Measurements from ENCODE around the gene SUMO3. TPM values are rescaled to one million over a fixed set of nuclear protein-coding genes. Genes with fewer than 3 reads are reported as not detected.

Gene SUMO3
- total RNA-seq, 1 donor, result 102 TPM

GRCh38 chr21:44829507-44830092, 11.7 kb upstream of the SUMO3 start:
- H3K4me3 ChIP-seq (ENCODE audit: low read depth, low read length), result no peak overlapping the region
- DNase-seq (ENCODE audit: low read depth), result no peak
- TF ChIP-seq, protein P1, sequence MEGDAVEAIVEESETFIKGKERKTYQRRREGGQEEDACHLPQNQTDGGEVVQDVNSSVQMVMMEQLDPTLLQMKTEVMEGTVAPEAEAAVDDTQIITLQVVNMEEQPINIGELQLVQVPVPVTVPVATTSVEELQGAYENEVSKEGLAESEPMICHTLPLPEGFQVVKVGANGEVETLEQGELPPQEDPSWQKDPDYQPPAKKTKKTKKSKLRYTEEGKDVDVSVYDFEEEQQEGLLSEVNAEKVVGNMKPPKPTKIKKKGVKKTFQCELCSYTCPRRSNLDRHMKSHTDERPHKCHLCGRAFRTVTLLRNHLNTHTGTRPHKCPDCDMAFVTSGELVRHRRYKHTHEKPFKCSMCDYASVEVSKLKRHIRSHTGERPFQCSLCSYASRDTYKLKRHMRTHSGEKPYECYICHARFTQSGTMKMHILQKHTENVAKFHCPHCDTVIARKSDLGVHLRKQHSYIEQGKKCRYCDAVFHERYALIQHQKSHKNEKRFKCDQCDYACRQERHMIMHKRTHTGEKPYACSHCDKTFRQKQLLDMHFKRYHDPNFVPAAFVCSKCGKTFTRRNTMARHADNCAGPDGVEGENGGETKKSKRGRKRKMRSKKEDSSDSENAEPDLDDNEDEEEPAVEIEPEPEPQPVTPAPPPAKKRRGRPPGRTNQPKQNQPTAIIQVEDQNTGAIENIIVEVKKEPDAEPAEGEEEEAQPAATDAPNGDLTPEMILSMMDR (IDR thresholded peaks at IDR 0.05; ENCODE audit: insufficient read depth, low read depth, low read length), result no peak

DNA sequence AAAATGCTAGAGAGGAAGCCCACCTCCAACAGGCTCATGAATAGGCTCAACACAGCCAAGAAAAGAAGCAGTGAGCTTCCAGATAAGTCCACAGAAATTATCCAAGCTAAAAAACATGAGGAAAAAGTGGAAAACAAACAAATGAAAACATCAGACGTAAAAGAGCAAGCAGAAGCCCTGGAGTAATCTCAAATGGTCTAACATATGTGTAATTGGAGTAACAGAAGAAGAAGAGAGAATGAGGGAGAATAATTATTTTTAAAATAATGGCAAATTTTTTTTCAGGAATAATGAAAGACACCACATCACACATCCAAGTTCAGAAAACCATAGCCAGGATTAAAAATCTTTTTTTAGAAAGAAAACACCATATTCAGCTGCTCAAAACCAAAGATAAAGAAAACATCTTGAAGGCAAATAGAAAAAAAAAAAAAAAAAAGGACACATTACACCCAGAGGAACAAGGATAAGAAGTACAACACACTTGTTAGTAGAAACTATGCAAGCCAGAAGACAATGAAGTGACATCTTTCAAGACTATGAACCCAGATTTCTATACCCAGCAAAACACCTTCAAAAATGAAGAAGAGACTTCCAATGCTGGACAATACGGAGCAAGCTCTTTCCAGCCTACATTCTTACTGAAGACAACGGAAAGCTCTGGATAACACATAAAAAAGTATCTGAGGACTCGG, 10.6 kb upstream of the SUMO3 start:
- TF ChIP-seq, protein P1 (IDR thresholded peaks at IDR 0.05; ENCODE audit: insufficient read depth, low read depth, low read length), result no peak
- H3K4me3 ChIP-seq (ENCODE audit: low read depth, low read length), result no peak overlapping the region
- DNase-seq (ENCODE audit: low read depth), result peak; percentile 1

GRCh38 chr21:44823179-44823660, 5.4 kb upstream of the SUMO3 start:
- DNase-seq (ENCODE audit: low read depth), result no peak
- TF ChIP-seq, protein P1 (IDR thresholded peaks at IDR 0.05; ENCODE audit: insufficient read depth, low read depth, low read length), result no peak
- no peak overlapping the region for H3K4me3 ChIP-seq (ENCODE audit: low read depth, low read length)

DNA sequence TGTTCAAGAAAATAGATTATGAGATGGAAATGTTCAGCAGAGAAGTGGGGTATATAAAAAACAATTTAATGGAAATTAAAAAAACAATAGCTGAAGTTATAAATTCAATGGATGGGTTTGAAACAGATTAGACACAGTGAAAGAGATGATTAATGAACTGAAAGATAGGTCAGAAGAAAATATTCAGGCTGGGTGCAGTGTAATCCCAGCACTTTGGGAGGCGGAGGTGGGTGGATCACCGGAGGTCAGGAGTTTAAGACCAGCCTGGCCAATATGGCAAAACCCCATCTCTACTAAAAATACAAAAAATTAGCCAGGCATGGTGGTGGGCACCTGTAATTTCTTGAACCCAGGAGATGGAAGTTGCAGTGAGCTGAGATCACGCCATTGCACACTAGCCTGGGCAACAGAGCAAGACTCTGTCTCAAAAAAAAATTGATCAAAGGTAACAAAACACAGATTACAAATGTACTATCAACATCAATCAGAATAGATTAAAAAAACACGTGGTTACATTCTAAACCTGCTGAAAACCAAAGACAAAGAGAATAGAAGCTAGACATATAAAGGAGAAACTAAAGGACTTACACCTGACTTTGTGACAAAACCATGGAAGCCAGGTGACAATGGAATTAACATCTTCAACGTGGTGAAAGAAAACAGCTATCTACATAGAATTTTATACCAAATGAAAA, 4.8 kb upstream of the SUMO3 start:
- TF ChIP-seq, protein P1 (IDR thresholded peaks at IDR 0.05; ENCODE audit: insufficient read depth, low read depth, low read length), result no peak
- no peak for DNase-seq (ENCODE audit: low read depth)
- no peak overlapping the region for H3K4me3 ChIP-seq (ENCODE audit: low read depth, low read length)

- DNase-seq (ENCODE audit: low read depth), result peak; percentile 22
- TF ChIP-seq, protein P1 (IDR thresholded peaks at IDR 0.05; ENCODE audit: insufficient read depth, low read depth, low read length), result no peak
Observed at GRCh38 chr21:44820851-44821250, 3.0 kb upstream of the SUMO3 start.

DNA sequence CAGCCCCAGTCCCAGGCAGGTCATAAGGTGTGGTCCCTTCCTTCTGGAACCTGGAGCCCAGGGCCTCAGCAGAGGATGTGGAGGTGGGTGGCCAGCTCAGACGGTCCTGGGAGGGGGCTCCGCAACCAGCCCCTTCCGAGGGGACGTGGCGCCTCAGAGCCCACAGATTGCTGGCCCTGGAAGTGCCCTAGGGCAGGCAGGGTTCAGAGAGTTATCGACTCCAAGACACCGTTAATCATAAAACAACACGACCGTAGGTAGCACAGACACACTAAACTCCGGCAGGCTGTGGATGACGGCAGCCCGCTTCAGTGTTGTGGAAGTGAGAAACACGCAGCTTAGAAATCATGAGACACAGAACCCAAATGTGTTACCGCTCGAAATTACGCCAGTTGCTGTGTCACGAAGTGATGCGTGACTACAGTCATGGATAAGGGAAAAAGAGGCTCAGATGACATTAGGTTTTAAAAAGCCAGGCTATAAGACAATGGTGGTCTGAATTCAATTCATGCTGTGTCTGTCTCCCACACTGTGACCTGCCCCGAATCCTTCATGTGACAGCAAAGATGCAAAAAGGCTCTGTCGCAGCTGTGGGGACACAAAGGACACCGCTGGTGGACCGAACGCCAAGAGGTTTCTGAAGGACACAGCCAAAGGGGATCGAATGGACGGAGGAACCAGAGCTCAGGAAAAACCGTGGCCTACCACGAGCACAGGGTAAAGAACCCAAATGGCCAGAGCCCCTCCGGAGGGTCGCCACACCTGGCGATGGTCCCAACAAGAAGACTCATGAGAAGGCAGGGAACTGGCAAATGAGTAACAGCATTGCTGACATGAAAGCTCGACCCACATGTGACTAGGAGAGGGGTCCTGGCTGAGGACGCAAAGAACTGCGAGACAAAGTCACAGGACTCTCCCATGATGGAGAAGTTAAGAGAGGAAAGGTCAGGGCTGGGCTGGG, 1.7 kb upstream of the SUMO3 start:
- TF ChIP-seq, protein P1 (IDR thresholded peaks at IDR 0.05; ENCODE audit: insufficient read depth, low read depth, low read length), result no peak
- no peak overlapping the region for H3K4me3 ChIP-seq (ENCODE audit: low read depth, low read length)
- DNase-seq (ENCODE audit: low read depth), result no peak

More at GRCh38 chr21:44820851-44821250, 3.0 kb upstream of the SUMO3 start:
- H3K4me3 ChIP-seq (ENCODE audit: low read depth, low read length), result no peak overlapping the region
